Measurements from ENCODE around the gene LMF1.

Gene LMF1

DNA sequence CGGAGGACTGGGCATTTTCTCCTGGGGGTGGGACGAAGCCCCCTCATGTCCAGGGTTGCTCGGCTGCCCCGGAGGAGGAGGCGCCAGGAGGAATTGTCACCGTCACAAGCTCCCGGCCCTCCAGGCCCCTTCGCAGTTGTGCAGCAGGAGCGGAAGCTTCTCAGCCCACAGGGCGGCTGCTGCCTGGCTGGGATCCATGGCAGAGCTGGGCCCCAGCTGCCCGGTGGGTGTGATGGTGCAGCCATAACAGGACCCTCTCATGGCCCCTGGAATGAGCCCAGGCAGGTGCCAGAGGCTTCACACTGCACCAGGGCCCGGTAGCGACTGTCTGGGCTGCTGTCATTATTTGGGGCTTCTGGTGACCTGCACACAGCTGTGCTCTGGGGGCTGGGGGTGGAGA lies 115.3 kb downstream of the LMF1 start:
- Histone ChIP-seq H3K36me3 (ENCODE audit: control insufficient read depth, insufficient read depth, low read length) (no peaks in the 10 kb centered on the region), H3K9me3 (ENCODE audit: control insufficient read depth, low read length) (no peaks in the 10 kb centered on the region), H3K27ac (ENCODE audit: insufficient read depth, low read length, poor library complexity, severe bottlenecking) (no peak overlapping the region), H3K4me3 (ENCODE audit: insufficient read depth, low read depth, low read length, poor library complexity, severe bottlenecking) (no peak overlapping the region), H3K4me1 (ENCODE audit: control insufficient read depth, insufficient read depth, low read length, poor library complexity, severe bottlenecking) (no peaks in the 10 kb centered on the region), H3K27me3 (replicated peaks; ENCODE audit: control insufficient read depth, insufficient read depth, low read length, poor library complexity, severe bottlenecking) (no peaks in the 10 kb centered on the region)
- DNase-seq, result no peak

DNA sequence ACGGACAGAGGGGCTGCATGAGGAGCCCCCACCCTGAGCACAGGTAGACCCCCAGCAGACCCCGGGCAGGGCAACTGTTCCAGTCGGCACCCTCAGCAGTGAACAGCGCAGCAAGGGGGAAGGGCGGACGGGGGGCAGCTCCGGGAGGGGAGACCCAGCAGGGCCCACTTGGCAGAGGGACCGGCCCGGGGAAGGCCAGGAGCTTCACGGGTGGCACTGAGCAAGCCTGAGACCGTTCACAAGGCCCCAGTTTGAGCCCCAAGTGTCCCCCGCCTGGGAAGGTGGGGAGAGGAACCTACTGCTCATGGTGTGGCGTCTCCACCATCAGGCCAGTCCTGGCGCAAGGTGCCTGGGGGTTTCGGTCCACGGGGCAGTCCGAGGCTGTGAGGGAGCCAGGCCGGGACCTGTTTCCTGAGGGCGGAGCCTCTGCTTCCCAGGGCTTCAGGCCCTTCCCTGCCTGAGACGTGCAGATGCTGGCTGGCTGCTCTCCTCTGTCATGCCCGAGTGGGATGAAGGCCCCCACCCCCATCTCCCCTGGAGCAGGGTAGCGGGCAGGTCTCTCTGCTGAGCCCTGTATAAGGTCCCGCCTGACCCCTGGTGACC lies 115.9 kb downstream of the LMF1 start:
- no peak for DNase-seq
- Histone ChIP-seq H3K27ac (ENCODE audit: insufficient read depth, low read length, poor library complexity, severe bottlenecking) (no peak overlapping the region), H3K9me3 (ENCODE audit: control insufficient read depth, low read length) (no peaks in the 10 kb centered on the region), H3K4me1 (ENCODE audit: control insufficient read depth, insufficient read depth, low read length, poor library complexity, severe bottlenecking) (no peaks in the 10 kb centered on the region), H3K27me3 (replicated peaks; ENCODE audit: control insufficient read depth, insufficient read depth, low read length, poor library complexity, severe bottlenecking) (no peaks in the 10 kb centered on the region), H3K4me3 (ENCODE audit: insufficient read depth, low read depth, low read length, poor library complexity, severe bottlenecking) (no peak overlapping the region), H3K36me3 (ENCODE audit: control insufficient read depth, insufficient read depth, low read length) (no peaks in the 10 kb centered on the region)

- Histone ChIP-seq H3K36me3 (ENCODE audit: control insufficient read depth, insufficient read depth, low read length) (no peaks in the 10 kb centered on the region), H3K4me1 (ENCODE audit: control insufficient read depth, insufficient read depth, low read length, poor library complexity, severe bottlenecking) (no peaks in the 10 kb centered on the region), H3K9me3 (ENCODE audit: control insufficient read depth, low read length) (no peaks in the 10 kb centered on the region), H3K4me3 (ENCODE audit: insufficient read depth, low read depth, low read length, poor library complexity, severe bottlenecking) (no peak overlapping the region), H3K27ac (ENCODE audit: insufficient read depth, low read length, poor library complexity, severe bottlenecking) (no peak overlapping the region), H3K27me3 (replicated peaks; ENCODE audit: control insufficient read depth, insufficient read depth, low read length, poor library complexity, severe bottlenecking) (no peaks in the 10 kb centered on the region)
- no peak for DNase-seq
Observed at GRCh38 chr16:853981-854807, 116.6 kb downstream of the LMF1 start.

- H3K27me3 ChIP-seq (replicated peaks; ENCODE audit: control insufficient read depth, insufficient read depth, low read length, poor library complexity, severe bottlenecking), result no peaks in the 10 kb centered on the region
Observed at GRCh38 chr16:853306-853705, 117.5 kb downstream of the LMF1 start.

GRCh38 chr16:852451-853185 lies 118.2 kb downstream of the LMF1 start:
- H3K27ac ChIP-seq (ENCODE audit: insufficient read depth, low read length, poor library complexity, severe bottlenecking), result no peak overlapping the region
- H3K4me1 ChIP-seq (ENCODE audit: control insufficient read depth, insufficient read depth, low read length, poor library complexity, severe bottlenecking), result no peaks in the 10 kb centered on the region
- DNase-seq, result no peak
- H3K9me3 ChIP-seq (ENCODE audit: control insufficient read depth, low read length), result no peaks in the 10 kb centered on the region
- no peaks in the 10 kb centered on the region for H3K36me3 ChIP-seq (ENCODE audit: control insufficient read depth, insufficient read depth, low read length)
- no peaks in the 10 kb centered on the region for H3K27me3 ChIP-seq (replicated peaks; ENCODE audit: control insufficient read depth, insufficient read depth, low read length, poor library complexity, severe bottlenecking)
- no peak overlapping the region for H3K4me3 ChIP-seq (ENCODE audit: insufficient read depth, low read depth, low read length, poor library complexity, severe bottlenecking)

More at GRCh38 chr16:853306-853705, 117.5 kb downstream of the LMF1 start:
- Histone ChIP-seq H3K27ac (ENCODE audit: insufficient read depth, low read length, poor library complexity, severe bottlenecking) (no peak overlapping the region), H3K9me3 (ENCODE audit: control insufficient read depth, low read length) (no peaks in the 10 kb centered on the region), H3K36me3 (ENCODE audit: control insufficient read depth, insufficient read depth, low read length) (no peaks in the 10 kb centered on the region), H3K4me3 (ENCODE audit: insufficient read depth, low read depth, low read length, poor library complexity, severe bottlenecking) (no peak overlapping the region), H3K4me1 (ENCODE audit: control insufficient read depth, insufficient read depth, low read length, poor library complexity, severe bottlenecking) (no peaks in the 10 kb centered on the region)
- no peak for DNase-seq

- Histone ChIP-seq H3K4me3 (ENCODE audit: insufficient read depth, low read depth, low read length, poor library complexity, severe bottlenecking) (no peak overlapping the region), H3K4me1 (ENCODE audit: control insufficient read depth, insufficient read depth, low read length, poor library complexity, severe bottlenecking) (no peaks in the 10 kb centered on the region), H3K9me3 (ENCODE audit: control insufficient read depth, low read length) (no peaks in the 10 kb centered on the region), H3K27ac (ENCODE audit: insufficient read depth, low read length, poor library complexity, severe bottlenecking) (no peak overlapping the region), H3K27me3 (replicated peaks; ENCODE audit: control insufficient read depth, insufficient read depth, low read length, poor library complexity, severe bottlenecking) (no peaks in the 10 kb centered on the region), H3K36me3 (ENCODE audit: control insufficient read depth, insufficient read depth, low read length) (no peaks in the 10 kb centered on the region)
- DNase-seq, result no peak
Observed at GRCh38 chr16:851871-852270, 118.9 kb downstream of the LMF1 start.

DNA sequence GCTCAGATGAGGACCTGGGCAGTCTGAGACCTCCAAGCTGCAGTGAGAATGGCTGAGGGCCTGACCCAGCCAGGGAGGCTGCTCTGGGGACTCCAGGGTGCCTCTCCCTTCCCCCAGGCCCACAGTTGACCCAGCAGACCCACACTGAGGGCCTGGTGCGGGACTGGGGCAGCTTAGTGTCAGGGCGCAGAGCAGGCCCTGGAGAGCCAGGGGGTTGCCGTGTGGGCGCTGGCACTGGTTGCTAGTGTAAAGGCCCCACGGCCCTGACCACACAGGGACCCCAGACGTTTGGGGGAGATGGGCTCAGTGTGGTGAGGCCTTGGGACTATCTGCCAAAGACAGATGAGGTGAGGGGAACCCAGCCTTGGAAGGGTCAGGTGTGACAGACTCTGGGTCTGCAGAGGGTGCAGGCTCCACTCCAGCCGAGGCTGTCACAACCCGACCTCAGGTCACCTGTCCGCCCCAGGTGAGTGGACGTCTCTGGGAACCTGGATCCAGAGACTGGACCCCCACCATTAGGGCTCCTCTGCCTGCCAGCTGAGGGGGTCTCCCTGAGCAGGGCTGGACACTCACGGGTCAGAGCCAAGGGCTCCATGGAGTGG lies 119.5 kb downstream of the LMF1 start:
- Histone ChIP-seq H3K9me3 (ENCODE audit: control insufficient read depth, low read length) (no peaks in the 10 kb centered on the region), H3K27me3 (replicated peaks; ENCODE audit: control insufficient read depth, insufficient read depth, low read length, poor library complexity, severe bottlenecking) (no peaks in the 10 kb centered on the region), H3K36me3 (ENCODE audit: control insufficient read depth, insufficient read depth, low read length) (no peaks in the 10 kb centered on the region), H3K4me3 (ENCODE audit: insufficient read depth, low read depth, low read length, poor library complexity, severe bottlenecking) (no peak overlapping the region), H3K27ac (ENCODE audit: insufficient read depth, low read length, poor library complexity, severe bottlenecking) (no peak overlapping the region), H3K4me1 (ENCODE audit: control insufficient read depth, insufficient read depth, low read length, poor library complexity, severe bottlenecking) (no peaks in the 10 kb centered on the region)
- DNase-seq, result no peak

GRCh38 chr16:850668-851067 lies 120.1 kb downstream of the LMF1 start:
- H3K27ac ChIP-seq (ENCODE audit: insufficient read depth, low read length, poor library complexity, severe bottlenecking), result no peak overlapping the region
- no peak for DNase-seq
- H3K4me1 ChIP-seq (ENCODE audit: control insufficient read depth, insufficient read depth, low read length, poor library complexity, severe bottlenecking), result no peaks in the 10 kb centered on the region
- no peaks in the 10 kb centered on the region for H3K9me3 ChIP-seq (ENCODE audit: control insufficient read depth, low read length)
- H3K27me3 ChIP-seq (replicated peaks; ENCODE audit: control insufficient read depth, insufficient read depth, low read length, poor library complexity, severe bottlenecking), result no peaks in the 10 kb centered on the region
- no peak overlapping the region for H3K4me3 ChIP-seq (ENCODE audit: insufficient read depth, low read depth, low read length, poor library complexity, severe bottlenecking)
- H3K36me3 ChIP-seq (ENCODE audit: control insufficient read depth, insufficient read depth, low read length), result no peaks in the 10 kb centered on the region

GRCh38 chr16:848510-849253 lies 122.1 kb downstream of the LMF1 start:
- Histone ChIP-seq H3K4me3 (ENCODE audit: insufficient read depth, low read depth, low read length, poor library complexity, severe bottlenecking) (no peak overlapping the region), H3K27me3 (replicated peaks; ENCODE audit: control insufficient read depth, insufficient read depth, low read length, poor library complexity, severe bottlenecking) (no peaks in the 10 kb centered on the region), H3K9me3 (ENCODE audit: control insufficient read depth, low read length) (no peaks in the 10 kb centered on the region), H3K36me3 (ENCODE audit: control insufficient read depth, insufficient read depth, low read length) (no peaks in the 10 kb centered on the region), H3K27ac (ENCODE audit: insufficient read depth, low read length, poor library complexity, severe bottlenecking) (no peak overlapping the region), H3K4me1 (ENCODE audit: control insufficient read depth, insufficient read depth, low read length, poor library complexity, severe bottlenecking) (no peaks in the 10 kb centered on the region)
- no peak for DNase-seq
